Psoas muscle (tissue), 8 donors: ENCODE data around the gene SCARB1. TPM values are rescaled to one million over a fixed set of nuclear protein-coding genes. Genes with fewer than 3 reads are reported as not detected.

Source experiments
- ATAC-seq, 4 donors: fragments of 200-7000 bp; cut with Tn5 transposase; one replicate each; pipeline ENCODE4 v1.9.1; 2020; ENCODE audit warnings: moderate library complexity in 3 of 4, mild to moderate bottlenecking in 2 of 4
- DNase-seq, 2 donors: peaks; one replicate each; pipeline ENCODE4 v3.0.0-alpha.2; 2020
- H3K27ac ChIP-seq: fragments of 200-600 bp; one replicate; pipeline ENCODE4 v1.8.0; 2022
- H3K27me3 ChIP-seq, 3 donors: fragments of 200-600 bp in 1 of 3; one replicate each; pipeline versions ENCODE4 v1.6.1 to v1.8.0; 2013 to 2022; ENCODE audit warnings: low read length in 2 of 3, mild to moderate bottlenecking in 2 of 3, moderate library complexity in 1 of 3; ENCODE audit not compliant: insufficient read depth in 3 of 3
- H3K36me3 ChIP-seq, 2 donors: fragments of 200-600 bp in 1 of 2; one replicate each; pipeline versions ENCODE4 v1.6.1 to v1.8.0; 2013 to 2022; ENCODE audit warnings: low read depth in 1 of 2, mild to moderate bottlenecking in 1 of 2, moderate library complexity in 1 of 2; ENCODE audit not compliant: insufficient read depth in 1 of 2
- H3K4me1 ChIP-seq: fragments of 200-600 bp; one replicate; pipeline ENCODE4 v1.8.0; 2022
- H3K4me3 ChIP-seq: fragments of 200-600 bp; one replicate; pipeline ENCODE4 v1.8.0; 2022; ENCODE audit warnings: mild to moderate bottlenecking
- H3K9me3 ChIP-seq: fragments of 200-600 bp; one replicate; pipeline ENCODE4 v1.8.0; 2022
- CTCF ChIP-seq: fragments of 200-600 bp; IDR thresholded peaks from one replicate; pipeline ENCODE4 v1.8.0; 2022; ENCODE audit warnings: antibody characterized with exemption
- WGBS, 3 donors: extraction: QIAGEN DNeasy Blood & Tissue Kit; methylation state at CpG; one replicate each; pipeline versions ENCODE4 v1.1.6 to v1.1.7; 2013; 5-methylcytosine and 5-hydroxymethylcytosine counted together
- intact Hi-C, 2 donors: fragments of 100-400 bp; cut with DNase I; formaldehyde crosslinking; loops; one replicate each; pipeline versions ENCODE4 v1.11.0 to v1.14.2; 2022
- polyA plus RNA-seq, 3 donors: library from polyadenylated mRNA; stranded (reverse); fragments of 200-250 nt; gene quantifications; one replicate each; pipeline ENCODE4 v1.2.3, GENCODE V29; 2013
- total RNA-seq, 4 donors: library from RNA; stranded (reverse); fragmentation: NEBNext Ultra II Directional in 2 of 4; extraction: Animal tissue kit (Norgen Biotek cat#: 25700) in 2 of 4; gene quantifications; one replicate each; pipeline versions ENCODE4 v1.2.1 to v1.2.4, GENCODE V29; 2021 to 2023
- donor health status: healthy with polysubstance abuse.
- donor health status: DM: no; HTN: no; CAD: no; lungs with moderate emphysema.
- donor health status: Bipolar disorder and iron deficiency.
- donor health status: healthy.
- donor health status: DM: yes; HTN: yes; CAD: no.
- donor health status: DM: no; HTN: no; CAD: no.
- donor health status: DM: no; HTN: no; CAD: no.
- donor health status: DM: yes; HTN: yes; CAD: no.

The SCARB1 gene
- total and polyA plus RNA-seq, 7 donors: 5.7 to 19.6 (median 9.1) TPM

- Histone ChIP-seq H3K36me3 (peaks cover 0 to 6% of the 10 kb centered on the region in 2 donors), H3K4me3 (no peak overlapping the region), H3K27ac (no peak overlapping the region), H3K27me3 (no peaks in the 10 kb centered on the region), H3K4me1 (no peaks in the 10 kb centered on the region), H3K9me3 (no peaks in the 10 kb centered on the region)
- intact Hi-C loops: no loop called here
- WGBS, 3 donors: 73 to 89% (median 83%) methylated on average over 7 of the region's 7 CpGs
- ATAC-seq (no peak), DNase-seq (no peak)
- no peak for TF ChIP-seq CTCF
Measured at GRCh38 chr12:124865728-124866127, 2.1 kb upstream of the SCARB1 start.

- peak overlapping the region; percentile 75 for H3K27ac ChIP-seq
- 90 to 94% (median 91%) methylated on average over 14 of the region's 14 CpGs for WGBS, 3 donors
- ATAC-seq (peak; percentile 1 to 7 (median 4)), DNase-seq (peak in 1 of 2 donors; percentile 53)
- peaks cover 0 to 9% of the 10 kb centered on the region in 2 donors for H3K36me3 ChIP-seq
- H3K4me3 ChIP-seq: peak overlapping the region; percentile 71
- H3K9me3 ChIP-seq: no peaks in the 10 kb centered on the region
- no peak for TF ChIP-seq CTCF
- intact Hi-C loops: no loop called here
- H3K27me3 ChIP-seq: no peaks in the 10 kb centered on the region
- H3K4me1 ChIP-seq: no peaks in the 10 kb centered on the region
Measured at GRCh38 chr12:124864326-124864752, 675 bp upstream of the SCARB1 start.

- no peak for TF ChIP-seq CTCF
- Histone ChIP-seq H3K9me3 (no peaks in the 10 kb centered on the region), H3K36me3 (peaks cover 0 to 9% of the 10 kb centered on the region in 2 donors), H3K27ac (peak overlapping the region; percentile 75), H3K27me3 (no peaks in the 10 kb centered on the region), H3K4me1 (no peaks in the 10 kb centered on the region), H3K4me3 (peak overlapping the region; percentile 71)
- DNase-seq (no peak), ATAC-seq (peak; percentile 7 to 38 (median 23))
- intact Hi-C loops: no loop called here
- WGBS, 3 donors: 22 to 31% (median 23%) methylated on average over 22 of the region's 22 CpGs
Measured at GRCh38 chr12:124862768-124863415, 772 bp downstream of the SCARB1 start.

DNA sequence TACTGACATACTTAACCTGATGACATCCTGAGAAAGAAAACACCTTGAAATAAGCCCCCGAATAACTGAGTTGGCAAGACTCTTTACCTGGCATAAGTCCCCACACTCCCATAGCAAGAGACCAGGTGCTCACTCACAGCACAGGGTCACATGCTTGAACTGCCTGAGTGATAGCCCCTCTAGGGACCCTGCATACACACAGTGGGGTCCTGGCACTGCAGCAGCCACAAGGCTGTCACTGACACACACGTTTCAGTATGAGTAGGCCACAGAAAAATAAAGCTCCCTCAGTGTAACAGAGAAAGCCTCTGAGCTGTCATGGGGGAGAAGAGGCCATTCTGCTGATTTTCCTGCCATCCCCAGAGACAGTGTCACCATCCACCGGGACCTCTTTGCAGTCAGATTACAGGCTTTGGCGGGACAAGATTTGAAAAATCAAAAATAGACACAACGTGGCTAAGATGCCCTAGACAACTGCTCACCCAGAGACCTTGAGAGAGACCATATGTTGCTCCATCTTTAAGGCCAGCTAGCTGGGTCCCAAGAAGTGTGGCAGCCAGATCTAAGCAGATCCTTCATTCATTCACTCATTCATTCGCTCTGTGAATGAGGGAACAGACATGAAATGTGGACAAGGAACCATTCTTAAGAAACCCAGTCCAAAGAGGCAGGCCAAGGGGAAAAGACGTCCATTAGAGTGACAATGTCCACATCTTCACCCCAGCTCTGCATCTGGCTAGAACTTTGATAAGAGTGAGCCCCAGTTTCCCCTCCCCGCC is 1.6 kb downstream of the SCARB1 start:
- TF ChIP-seq CTCF: no peak
- H3K27me3 ChIP-seq: no peaks in the 10 kb centered on the region
- peak overlapping the region; percentile 75 for H3K27ac ChIP-seq
- ATAC-seq (no peak), DNase-seq (no peak)
- 46 to 69% (median 52%) methylated on average over 8 of the region's 8 CpGs for WGBS, 3 donors
- no peaks in the 10 kb centered on the region for H3K9me3 ChIP-seq
- intact Hi-C loops: no loop called here
- H3K36me3 ChIP-seq: peaks cover 0 to 9% of the 10 kb centered on the region in 2 donors
- H3K4me1 ChIP-seq: no peaks in the 10 kb centered on the region
- H3K4me3 ChIP-seq: peak overlapping the region; percentile 71
